CMK (cell line): ENCODE results near the gene HDAC11.
"Not testable (repeated sequence)": the region's sequence is repeated elsewhere in the genome, so short reads cannot be mapped to it uniquely, and the experiment has no call there.

ENCODE experiments used
- DNase-seq: peaks from one replicate; pipeline ENCODE4 v3.0.0-alpha.2; 2010; ENCODE audit warnings: low read depth

HDAC11 gene

DNA sequence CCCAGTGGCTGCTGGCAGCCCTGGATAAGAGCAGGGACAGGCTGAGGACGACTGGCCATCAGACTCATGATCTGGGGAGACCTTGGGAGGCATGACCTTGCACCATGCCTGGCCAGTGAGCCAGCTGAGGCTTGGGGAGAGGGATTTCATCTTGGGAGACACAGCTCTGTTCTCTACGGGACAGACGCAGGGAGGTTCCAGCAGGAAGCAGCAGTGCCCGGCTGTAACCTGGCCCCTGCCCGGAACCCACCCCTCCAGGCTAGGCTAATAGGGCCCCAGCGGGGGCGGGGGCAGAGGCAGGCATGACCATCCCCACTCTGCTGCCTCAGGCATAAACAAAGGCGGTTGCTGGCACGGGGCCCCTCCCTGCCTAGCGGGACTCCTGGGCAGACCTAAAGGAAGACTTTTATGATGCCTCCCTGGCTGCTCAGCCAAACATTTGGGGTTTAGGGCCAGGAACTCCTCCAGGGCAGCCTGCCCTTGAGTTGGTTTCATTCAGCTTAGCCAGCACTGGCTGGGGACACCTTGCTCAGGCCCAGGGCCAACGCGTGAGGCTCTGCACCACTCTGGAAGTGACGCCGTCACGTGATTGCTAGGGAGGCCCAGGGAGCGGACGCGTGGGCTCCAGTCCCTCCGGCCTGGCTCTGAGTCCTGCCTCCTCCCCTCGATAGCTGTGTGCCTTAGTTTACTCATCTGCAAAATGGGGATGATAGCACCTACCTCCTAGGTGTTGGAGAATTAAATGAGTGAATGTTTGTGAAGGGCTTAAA, 27.6 kb downstream of the HDAC11 start:
- no peak for DNase-seq

DNA sequence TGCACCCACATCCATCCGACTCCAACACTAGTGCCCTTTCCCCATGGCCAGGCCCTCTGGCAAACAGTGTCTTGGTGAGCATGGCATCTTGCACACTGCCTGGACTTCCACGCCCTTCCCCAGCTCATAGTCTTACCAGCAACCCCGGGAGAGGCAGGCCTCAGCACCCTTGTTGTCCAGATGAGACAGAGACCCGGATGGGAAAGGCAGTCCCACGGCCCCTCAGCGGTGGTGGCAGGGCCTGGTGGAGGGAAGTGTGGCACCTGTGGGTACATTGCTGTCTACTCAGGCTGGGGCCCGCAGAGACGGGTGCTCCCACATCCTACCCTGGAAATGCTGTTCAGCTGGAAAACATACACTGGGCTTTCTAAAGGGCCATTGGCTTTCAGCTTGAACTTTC, 28.4 kb downstream of the HDAC11 start:
- no peak for DNase-seq

DNA sequence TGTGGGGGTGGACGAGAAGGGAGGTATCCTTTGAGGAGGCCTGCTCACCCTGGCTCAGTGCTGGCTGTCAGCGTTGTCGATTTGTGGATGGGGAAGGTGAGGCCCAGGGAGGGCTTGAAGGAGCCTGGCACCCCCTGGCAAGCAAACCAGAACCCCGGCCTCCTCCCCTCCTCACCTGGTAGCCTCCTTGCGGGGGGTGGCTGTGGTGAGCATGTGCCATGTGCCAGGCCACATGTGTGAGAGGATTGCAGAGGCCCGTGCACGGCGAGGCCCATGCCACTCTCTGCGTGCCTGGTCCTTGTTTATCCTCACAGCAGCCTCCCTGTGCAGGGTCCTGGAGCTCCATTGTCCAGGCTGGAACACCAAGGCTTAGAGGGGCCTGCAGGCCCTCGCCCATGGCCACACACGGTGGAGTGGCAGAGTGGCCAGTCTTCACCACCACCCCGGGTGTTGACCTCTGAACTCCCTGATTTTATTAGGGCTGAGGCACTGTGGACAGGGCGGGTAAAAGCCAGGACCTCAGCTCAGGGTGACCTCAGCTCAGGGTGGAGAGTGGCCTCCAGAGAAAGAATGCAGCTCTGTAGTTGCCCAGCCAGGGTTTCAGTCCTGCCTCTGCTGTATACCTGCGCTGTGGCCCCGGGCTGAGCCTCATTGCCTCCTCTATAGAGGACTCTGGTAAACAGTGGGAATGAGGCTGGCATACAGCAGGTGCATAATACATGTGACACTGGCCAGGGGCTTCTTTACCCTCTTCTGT, 29.1 kb downstream of the HDAC11 start:
- DNase-seq = no peak

DNA sequence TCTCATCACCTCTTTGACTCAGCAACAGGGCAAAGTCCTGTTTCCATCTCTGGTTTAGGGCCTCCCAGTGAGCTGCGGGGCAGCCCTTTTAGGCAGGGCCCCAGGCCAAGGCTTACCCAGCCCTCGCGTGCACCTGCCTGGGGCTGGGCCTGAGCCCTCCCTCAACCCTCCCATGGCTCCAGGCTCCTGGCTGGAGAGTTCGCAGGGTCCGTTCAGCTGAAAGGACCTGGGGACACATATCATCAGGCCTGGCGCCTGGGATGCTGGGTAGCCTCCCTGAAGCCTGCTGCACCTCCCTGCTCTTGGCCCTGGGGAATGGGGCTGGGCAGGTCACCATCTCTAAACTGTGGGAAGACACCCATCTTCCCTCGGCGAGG, 29.7 kb downstream of the HDAC11 start:
- DNase-seq = no peak

DNA sequence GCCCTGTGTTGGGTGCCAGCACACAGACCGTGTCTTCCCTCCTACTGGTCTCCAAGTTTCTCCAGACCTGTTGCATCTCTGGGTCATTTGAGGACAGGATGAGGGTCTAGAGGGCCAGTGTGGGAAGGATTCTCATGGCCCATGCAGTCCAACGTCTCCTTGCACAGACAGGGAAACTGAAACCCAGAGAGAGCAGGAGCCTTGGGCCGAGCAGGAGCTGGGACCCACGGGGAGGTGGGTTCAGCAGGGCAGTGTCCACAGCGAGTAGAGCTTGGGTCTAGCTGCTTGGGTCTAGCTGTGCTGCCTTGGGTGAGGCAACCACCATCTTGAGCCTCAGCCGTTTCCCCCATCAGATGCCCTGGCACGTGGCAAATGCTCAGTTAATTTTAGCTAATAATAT, 32.3 kb downstream of the HDAC11 start:
- DNase-seq = no peak

DNA sequence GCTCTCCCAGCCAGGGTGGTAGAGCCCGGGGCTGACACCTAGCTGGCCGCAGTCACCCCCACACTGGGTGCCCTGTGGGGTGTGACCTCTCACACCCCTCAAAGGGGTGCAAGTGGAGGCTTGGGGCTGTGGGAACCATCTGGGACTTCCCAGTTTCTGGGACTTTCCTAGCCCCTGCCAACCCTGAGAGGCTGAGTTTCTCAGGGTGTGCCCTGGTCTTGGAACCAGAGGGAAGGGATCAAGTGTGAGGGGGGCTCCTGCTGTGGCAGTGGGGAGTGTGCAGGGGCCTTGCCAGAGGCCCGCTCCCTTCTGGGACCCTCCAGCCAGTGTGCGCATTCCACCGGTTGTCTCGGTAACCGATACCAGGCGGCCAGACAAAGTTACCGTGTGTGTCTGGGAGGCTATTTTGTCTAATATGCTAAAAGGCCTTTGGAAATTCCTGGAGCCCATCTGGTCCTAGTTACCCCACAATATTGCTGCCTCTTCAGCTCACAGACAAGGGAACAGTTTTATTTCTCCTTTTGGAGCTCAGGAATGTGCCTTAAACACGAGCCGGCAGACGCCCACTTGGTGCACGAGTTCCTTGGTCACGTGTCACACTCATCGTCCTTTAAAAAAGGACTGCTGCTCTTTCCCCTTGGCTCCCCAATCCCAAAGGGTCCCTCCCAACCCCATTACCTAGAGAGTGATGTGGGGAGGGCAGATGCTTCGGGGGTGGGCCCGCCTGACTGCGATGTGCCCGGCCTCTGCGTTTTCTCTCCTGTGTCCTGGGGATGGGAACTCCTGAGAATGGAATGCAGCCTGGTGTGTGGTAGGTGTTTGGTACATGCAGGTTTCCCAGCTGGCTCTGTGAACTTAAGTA, 33.2 kb downstream of the HDAC11 start:
- DNase-seq = no peak

DNA sequence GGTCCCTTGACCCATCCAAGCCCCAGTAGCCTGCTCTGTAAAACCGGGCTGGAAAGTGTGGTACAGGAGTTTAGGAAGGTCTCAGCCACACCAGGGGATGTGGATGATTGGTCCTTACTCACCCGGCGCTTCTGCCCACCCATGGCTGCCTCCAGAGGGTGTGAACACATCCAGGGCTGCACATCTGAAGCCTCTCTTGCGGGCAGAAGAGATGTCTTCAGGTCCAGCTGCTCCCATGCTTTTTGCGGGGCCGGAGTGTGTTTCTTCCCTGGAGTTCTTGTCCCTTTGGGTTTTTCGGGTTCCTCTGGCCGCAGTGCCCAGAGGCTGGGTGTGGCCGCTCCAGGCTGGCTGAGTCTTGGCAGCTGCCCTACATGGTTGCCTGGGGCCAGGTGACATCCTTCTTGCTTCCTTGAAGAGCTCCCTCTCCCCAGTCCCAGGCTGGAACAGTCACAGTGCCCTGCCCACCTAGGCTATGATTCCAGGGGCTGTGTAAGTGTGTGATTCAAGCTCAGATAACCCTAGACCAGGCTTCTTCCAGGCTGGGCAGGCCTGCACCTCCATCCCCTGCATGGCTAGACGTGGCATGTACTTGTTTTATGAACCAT, 33.9 kb downstream of the HDAC11 start:
- no peak for DNase-seq

DNA sequence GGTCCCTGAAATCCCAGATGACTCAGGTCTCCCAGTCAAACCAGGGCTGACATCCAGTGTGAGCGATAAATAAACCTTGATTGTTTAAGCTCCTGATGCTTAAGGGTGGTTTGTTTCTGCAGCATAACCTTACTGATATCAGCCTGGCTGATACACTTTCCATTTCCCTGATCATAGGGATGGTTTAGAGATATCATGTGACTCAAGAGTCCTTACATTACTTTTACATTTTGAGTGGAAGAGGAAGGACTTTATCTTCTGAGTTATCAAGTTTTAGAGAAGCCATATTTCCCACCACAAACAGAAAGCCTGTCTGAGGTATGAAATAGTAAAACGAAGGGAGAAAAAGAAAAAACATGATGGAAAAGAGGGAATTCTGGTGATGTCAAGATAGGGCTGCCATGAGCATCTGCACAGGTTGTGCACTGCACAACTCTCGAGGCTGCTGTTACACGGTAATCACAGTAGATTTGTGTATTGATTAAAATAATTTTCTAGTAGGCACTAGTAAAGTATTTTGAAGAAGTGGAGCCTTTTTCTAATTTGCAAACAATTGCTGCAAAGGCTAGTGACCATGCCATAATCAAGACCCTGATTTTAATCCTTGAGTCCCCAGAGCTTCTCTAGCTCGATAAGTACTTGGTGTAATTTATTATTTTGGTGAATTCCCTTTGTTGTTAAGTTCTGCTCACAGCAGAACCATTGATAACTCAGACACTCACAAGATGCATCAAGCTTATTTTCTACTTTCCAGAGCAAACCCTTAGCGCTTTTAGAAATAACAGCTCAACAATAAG, 34.7 kb downstream of the HDAC11 start:
- DNase-seq = no peak

DNA sequence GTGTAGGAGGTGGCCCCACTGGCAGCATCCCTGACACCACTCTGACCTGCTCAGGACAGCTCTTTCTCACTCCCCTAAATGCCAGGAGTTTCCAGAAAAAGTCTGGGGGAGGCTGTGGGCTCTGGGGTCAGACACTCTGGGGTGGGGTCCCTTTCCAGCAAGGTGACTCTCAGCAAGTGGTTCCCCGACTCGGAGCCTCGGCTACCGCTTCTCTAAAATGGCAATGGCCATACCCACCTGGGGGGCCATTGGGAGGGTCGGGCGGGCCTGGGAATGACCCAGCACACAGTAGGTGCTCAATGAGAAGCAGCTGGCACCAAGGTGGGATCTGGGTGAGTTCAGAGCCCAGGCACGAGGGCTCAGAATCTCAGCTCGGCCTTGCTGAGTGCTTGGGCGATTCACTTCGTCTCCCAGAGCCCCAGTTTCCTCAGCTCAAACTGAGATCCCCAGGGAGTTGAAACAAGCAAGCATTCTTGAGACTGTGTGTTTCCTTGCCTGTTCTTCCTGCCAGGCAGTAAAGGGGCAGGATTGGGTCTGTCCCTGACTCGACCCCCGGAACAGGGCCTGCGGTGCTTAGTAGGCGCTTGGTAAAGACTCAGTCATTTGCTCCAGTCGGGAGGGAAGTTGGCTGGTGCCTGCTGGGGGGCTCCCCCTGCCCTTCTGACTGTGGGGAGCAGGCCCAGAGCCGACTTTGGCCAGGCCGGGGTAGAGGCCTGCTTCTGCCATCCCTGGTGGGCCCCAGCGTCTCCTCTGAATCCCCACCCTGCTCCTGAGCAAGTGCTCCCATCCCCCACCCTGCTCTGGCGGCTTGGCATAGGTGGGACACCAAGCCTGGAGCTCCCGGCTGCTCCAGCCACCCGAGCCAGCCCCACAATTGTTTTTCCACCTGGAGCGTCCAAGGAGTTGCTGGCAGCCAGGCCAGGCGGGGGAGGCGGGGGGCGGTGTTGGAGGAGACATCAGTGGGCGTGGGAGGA, 36.0 kb downstream of the HDAC11 start:
- DNase-seq = no peak

DNA sequence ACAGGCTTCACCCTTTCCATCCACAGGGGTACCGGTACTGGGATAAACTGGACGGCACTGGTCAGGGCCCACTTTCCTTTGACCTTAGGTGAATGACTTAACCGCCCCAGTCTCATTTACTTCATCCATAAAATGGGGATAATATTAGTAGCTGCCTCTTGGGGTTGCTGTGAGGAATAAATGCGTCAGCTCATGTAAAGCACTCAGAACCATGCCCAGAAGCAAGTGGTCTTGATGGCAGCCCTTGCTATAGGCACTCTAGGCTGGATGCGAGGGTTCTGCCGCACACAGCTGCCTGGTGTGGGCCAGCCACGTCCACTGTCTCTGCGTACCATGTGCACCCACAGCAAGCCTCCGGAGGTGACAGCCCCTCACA, 36.6 kb downstream of the HDAC11 start:
- DNase-seq = no peak

DNA sequence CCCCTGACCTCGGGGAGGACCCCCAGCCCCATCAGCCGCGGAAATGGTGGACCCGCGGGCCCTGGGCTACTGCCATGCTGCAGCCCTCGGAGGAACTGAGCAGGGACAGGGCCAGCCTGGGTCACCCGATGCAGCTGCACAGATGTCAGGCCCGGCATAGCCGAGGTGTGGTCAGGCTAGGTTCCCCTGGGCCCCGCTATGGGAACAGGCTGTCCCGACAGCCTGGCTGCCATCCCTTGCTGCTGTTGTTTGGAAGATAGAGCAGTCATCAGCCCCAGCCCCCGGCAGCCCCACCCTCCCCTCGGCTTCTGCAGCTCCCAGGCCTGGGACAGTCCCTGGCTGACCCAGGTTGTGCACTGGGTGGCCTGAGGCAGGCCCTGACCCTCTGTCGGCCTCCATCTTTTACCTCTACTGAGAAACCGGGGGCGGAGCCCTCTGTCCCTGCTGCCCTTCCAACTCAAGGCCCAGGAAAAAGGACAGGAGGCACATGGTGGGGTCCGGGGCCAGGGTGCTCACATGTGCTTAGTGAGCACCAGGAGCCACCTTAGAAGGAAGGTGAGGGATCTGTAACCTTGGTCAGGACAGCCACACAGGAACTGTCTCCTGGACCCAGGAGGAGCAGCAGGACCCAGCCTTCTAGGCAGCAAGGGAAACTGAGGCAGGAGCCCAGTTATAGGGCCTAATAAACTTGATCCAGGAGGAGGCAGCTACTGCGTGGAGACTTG, 37.3 kb downstream of the HDAC11 start:
- DNase-seq = no peak

DNA sequence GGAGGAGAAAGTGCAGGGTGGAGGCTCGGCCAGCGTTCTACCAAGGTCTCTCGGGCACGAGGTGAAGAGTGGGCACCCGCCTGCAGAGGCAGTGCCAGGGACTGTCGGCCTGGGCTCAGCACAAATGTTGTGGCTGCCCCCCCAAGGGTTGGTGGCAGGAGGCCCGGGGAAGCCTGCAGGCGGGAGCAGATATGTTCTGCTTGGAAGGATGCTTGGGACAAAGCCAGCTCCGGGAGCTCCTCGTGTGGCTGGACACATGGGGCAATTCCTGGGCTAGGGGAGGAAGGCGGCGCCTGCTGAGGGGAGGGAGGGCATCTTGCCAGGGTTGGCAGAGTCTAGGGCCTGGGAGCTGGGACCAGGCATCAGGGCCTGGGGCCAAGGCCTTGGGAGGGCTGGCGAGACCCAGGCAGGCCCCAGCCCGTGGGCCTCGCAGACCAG, 38.4 kb downstream of the HDAC11 start:
- DNase-seq = no peak

DNA sequence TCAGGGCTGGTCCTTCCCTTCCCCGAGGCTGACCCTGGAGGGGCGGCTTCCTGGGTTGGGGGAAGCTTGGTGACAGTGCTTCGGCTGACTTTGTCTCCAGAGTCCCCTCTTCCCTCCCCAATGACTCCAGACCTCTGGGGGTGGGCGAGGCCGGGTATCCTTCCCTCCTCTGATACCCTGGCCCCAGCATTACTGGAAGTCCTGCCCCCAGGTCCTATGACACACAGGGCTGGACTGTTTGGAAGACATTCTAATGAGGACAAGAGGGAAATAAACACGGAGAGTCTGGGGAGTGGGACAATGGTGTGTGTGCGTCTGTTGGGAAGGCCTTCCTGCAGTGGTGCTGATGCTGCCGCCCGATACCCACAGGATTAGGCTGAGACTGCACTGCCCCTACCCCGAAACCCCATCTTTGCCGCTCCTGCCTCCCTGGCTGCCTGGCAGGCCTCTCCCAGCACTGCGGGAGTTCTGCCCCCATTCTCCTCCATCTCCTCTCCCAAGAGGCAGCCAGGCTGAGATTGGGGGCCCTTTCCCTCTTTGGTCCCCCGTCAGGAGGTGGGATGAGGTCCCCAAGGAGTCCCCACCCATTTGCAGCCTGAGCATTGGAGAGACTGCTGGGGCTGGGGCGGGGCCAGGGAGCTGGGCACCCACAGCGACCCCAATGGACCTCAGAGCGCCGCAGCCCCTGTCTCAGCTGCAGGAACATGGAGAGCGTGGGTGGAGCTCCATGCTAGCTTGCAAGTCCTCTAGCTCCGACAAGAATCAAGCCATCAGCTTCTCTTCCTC, 39.1 kb downstream of the HDAC11 start:
- no peak for DNase-seq

DNA sequence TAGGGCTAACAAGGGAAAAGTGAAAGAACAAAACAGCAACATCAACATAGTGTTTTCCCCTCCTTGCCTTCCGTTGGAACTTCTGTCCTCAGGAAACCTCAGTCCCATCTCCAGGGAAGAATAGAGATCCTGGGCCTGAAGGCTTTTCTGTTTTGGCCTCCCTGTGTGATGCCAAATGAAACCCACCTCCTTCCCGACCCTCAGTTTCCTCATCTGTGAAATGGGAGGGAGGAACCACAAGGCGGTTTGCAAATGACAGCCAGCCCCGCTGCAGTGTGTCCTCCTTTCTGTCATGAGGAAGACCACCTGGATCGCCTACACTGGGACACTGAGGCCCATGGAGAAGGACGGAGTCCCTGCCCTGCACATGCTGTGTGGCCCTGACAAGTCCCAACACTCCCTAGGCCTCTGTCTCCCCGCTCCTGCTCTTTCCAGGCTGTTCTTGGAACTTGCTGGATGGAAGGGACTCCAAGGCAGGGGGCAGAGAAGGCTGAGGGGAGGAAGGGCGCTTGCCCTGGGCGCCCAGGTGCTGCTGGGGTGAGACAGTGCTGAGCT, 40.3 kb downstream of the HDAC11 start:
- DNase-seq = no peak

DNA sequence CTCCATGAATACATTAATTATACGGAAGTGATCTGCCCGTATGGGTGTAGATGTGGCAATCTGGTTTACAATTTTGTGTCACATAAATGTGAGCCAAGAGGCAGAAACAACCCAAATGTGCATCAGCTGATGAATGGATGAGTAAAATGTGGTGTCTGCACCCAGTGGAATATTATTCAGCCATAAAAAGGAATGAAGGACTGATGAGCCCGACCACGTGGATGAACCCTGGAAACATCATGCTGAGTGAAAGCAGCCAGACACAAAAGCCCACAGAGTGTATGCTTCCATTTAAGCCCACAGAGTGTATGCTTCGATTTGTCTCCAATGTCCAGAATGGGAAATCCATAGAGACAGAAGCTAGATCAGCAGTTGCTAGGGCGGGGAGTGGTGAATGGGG, 41.2 kb downstream of the HDAC11 start:
- no peak for DNase-seq

DNA sequence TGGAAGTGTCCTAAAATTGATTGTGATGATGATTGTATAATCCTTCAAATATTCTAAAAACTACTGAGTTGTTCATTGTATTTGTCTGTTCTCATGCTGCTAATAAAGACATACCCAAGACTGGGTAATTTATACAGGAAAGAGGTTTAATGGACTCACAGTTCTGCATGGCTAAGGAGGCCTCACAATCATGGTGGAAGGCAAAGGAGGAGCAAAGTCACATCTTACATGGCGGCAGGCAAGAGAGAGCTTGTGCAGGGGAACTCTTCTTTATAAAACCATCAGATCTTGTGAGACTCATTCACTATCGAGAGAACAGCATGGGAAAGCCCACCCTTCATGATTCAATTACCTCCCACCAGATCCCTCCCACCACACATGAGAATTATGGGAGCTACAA, 41.6 kb downstream of the HDAC11 start:
- DNase-seq = not testable (repeated sequence)

DNA sequence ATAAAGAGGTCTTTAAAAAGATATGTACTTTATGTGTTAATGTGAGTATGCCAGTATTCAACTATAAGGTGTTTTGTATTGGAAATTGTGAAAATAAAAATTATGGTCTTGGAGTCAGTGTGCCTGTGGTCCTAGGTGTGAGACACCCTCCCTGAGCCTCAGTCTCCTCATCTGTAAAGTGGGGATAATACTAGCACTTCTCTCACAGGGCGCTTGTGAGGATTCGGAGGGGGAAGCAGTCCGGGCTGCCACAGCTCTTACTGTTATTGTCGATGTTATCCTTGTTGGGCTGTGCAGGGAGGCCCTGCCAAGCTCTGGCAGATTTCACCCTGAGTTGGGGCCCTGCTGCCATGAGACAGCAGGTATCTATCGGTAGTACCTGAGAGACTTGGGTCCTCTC, 42.1 kb downstream of the HDAC11 start:
- DNase-seq = no peak

DNA sequence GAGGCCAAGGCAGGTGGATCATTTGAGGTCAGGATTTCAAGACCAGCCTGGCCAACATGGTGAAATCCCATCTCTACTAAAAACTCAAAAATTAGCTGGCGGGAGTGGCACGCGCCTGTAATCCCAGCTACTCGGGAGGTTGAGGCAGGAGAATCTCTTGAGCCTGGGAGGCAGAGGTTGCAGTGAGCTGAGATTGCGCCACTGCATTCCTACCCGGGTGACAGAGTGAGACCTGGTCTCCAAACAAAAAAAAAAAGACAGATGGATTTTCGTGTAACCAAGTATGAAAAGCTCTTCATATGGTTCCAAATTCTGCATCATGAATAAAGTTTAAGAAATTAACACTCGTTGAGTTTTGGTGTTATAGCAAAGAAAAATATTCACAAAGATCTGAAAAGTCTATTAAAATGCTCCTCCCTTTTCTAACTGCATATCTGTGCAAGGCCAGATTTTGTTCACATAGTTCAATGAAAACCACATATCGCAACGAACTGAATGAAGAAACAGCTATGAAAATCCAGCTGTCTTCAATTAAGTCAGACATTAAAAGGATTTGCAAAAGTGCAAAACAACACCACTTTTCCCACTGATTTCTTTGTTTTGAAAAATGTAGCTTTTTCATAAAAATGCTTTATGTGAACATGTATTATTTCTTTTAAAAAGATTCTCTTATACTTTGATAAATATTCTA, 45.0 kb downstream of the HDAC11 start:
- DNase-seq = no peak
